Stimulated activated CD4-positive, alpha-beta T cell treated with anti-CD3 and anti-CD28 coated beads, Interleukin-2, amount 100 ng/mL, for 4 hours (primary cell): Measurements from ENCODE around the gene TSPEAR.

ENCODE experiments used
- DNase-seq: peaks from one replicate; pipeline ENCODE4 v3.0.0-alpha.2; 2020; ENCODE audit warnings: low read depth

Gene TSPEAR

DNA sequence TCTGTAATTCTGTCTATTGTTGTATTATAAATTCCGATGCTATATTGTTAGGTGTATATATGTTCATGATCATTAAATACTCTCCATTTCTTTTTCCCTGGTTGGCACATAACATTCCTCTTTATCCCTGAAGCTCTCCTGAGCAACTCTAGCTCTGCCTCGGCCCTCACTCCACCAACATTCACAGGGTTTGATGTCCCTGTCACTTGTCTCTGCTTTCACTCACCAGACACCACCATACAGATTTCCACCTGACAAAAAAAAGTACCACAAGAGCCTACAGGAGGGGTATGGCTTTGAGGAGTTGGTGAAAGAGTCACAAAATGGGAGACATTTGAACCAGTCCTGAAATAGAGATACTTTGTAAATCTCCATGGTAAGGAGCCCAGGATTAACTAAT lies 8.8 kb upstream of the TSPEAR start:
- no peak for DNase-seq

DNA sequence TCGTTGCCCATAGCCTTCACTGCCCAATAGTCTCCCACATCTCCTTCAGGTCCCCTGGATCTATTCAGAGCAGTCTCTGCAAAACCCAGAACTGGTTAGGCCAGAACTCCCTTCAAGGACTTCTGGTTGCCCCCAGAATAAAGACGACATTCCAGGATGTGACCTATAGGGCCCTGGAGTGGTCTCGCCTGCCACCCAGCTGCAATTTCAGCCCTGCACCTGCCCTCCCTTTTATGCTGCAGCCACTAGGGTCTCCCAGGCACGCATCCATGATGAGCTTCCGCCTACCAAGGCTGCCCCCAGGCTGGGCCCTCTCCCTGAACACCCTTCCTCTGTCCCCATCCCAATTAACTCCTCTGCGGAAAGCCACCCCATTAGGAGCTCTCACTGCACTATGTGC lies 7.2 kb upstream of the TSPEAR start:
- DNase-seq, result no peak

DNA sequence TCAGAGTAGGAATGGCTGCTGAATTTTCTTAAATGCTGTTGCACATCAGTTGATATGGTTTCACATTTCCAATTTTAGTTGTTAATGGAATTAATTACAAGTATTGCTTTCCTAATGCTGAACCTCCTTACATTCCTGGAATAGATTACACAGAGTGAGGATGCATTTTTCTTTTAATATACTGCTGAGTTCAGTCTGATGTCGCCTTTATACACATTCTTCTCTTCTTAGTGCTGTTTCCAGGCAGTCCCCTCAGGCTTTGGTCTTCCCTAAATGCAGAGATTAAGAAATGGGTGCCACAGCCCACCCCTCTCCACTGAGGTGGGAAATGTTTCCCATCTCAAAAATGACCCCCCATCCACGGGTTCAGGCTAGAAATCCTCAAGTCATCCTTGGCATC lies 6.7 kb upstream of the TSPEAR start:
- DNase-seq, result no peak

DNA sequence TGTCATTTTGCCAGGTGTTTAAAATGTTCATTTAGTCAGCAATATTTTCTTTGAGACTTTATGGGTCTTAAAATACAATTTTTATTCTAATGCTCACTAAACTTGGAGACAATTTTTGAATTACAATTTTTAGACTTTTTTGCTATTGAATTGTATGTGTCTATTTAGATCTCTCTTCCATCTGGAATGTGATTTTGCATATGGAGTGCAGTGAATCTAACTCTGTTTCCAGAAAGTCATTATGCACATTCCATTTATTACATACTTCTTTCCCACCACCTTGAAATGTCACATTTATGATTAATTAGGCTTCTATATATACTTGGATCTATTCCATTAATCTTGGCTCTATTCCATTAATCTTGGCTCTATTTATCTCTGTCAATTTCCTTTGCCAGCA lies 5.6 kb upstream of the TSPEAR start:
- DNase-seq, result no peak

DNA sequence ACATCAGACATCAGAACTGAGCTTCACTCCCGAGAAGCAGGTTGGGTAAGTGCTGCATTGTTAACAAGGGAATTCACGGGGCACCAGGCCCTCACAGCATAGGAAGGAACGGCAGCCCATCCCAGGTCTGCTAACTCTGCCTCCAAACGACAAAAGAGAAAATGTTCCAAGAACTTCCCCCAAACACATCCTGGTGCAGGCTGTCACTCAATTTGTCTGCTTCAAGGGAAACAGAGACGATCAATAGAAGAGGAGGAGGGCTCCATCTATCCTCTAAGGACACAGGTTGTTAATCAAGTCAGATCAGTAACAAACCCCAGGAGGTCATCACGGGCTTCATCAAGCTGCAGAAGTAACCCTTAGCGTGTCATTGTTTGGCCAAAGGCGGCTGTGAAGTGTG lies 3.5 kb upstream of the TSPEAR start:
- DNase-seq, result no peak

DNA sequence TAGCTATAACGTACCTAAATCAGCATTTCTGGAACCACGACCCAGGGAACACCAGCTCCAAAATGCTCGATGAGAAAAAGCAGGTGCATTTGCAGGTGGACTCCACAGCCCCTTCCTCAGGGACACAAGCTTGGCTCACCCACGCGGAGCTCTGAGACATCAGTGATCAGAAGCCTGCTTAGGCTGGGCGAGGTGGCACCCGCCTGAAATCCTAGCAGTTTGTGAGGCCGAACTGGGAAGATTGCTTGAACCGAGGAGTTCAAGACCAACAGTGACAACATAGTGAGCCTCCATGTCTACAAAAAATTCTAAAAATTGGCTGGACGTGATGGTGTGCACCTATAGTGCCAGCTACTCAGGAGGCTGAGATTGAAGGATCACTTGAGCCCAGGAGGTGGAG lies 2.5 kb upstream of the TSPEAR start:
- no peak for DNase-seq

DNA sequence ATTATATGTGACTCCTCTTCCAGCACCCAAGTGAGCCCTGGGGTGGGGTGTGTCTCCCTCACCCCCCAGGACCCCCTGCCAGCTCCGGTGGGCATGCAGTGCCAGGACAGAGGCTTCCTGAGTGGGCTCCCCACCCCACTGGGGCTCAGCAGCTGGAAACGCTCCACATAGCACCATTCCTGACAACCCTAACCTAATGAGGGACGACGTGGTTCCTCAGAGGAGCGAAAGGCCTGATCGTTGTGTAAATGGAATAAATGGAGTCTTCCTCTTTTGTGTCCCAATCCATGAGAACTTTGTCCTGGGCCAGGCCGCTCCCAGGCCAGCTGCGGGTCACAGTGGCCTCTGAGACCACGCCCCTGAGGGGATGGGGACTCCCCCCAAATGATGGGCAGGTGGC lies 1.8 kb upstream of the TSPEAR start:
- DNase-seq, result no peak

DNA sequence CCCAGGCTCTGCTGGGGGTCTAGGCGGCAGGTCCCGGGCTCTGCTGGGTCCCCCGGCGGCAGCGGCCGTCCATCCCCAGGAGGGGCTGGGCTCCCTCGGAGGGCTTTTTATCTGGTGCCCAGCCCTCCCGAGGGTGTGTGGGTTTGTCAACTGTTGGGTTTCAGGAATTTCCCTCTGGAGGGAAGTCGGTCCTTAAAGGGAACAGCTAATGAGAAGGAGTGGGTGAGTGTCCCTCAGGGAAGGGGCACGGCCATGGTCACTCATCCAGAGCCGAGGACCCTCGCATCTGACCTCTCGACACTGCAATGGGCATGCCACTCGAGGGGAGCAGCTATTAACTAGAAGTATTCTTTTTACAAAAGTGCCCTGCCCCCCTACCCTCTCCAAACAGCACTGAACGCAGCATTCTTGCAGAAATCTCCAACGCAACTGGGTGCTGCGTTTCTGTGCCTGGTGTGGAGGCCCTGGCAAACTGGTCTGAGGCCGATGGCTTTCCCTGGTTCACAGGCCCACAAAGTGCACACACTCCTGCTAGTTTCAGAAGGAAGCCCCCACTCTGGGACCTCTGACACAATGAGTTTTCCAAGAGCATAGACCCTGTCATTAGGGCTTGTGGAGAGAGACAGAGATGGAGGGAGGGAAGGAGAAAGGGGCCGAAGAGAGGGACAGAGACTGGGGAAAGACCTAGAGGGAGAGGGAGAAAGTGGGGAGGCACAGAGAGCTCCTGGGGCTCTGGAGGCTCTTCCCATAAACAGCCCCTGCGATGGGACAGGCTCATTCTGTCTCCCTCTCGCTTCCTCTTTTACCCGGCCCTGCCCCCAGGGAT lies 1.0 kb upstream of the TSPEAR start:
- DNase-seq, result no peak

DNA sequence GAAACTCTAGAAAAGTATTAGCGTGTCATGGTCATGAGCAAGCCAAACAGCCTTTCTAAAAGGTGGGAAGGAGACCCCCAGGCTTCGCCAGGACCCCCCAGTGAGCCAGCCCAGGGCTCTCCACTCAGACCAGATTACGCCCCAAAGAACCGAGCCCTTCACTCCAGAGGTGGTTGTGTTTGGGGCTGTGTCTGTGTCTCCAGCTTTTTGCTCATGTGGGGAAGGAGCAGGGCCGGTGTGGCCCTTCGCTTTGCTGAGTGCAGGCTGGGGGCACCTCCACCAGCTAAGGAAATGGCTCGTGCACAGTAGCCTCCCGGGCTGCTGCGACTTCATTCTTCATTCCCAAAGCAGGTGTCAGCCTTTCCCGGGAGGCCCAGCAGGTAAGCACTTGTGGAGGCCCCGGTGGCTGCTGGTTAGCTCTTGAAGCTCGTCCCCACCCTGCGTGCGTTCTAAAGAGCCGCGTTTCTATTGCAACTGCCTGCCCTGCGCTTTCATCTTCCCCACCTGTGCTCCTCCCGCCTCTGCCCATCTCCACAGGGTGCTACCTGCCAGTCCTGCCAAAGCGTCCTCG lies 531 bp downstream of the TSPEAR start:
- DNase-seq, result no peak

DNA sequence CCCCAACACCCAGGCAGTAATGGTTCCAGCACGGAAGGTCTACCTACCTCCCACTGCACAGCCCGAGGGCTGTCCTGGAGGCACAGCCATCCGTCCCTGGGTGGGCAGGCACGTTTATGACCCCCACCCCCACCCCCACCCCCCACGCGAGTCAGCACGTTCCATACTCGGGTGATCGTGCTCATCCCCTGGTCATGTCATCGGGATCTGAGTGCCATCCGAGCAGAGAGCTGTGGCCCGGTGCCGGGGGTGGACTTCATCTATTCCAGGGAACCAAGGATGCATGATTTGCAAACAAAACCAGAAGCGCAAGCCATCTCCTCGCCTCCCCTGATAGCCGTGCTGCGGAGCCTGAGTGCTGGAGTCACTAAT lies 1.1 kb downstream of the TSPEAR start:
- no peak for DNase-seq

DNA sequence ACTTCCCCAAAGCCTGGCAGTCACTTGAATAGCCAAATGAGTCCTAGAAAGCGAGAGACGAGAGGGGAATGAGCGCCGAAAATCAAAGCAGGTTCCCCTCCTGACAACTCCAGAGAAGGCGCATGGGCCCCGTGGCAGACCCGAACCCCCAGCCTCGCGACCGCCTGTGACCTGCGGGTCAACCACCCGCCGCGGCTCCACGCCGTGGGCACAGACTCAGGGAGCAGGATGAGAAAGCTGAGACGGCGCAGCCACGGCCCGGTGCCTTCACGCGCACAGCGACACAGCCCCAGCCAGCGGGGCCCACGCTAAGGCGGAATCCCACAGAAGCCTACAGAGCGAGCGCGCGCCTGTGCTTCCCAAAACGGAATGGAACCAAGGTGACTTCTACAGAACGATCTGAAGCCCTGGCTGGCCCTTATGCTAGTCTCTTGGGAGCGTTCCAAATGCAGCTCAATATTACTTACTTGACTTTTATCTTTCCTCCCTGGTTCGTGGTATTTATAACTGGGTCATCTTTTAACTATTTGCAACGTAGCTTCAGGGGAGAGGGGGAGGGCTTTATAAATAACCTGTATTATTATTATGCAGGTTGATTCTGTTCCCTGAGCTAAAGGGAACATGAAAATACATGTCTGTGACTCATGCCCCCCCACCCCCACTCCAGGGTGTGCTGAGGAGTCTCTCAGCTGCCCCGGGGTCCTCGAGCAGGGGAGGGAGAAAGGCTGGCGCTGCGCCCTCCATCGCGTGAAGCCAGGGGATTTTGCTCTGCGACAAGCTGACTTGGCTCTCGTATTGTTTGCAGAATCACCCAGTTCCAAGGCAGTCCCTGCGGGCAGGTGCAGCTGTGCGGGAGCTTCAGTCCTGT lies 1.7 kb downstream of the TSPEAR start:
- DNase-seq, result peak; percentile 33

DNA sequence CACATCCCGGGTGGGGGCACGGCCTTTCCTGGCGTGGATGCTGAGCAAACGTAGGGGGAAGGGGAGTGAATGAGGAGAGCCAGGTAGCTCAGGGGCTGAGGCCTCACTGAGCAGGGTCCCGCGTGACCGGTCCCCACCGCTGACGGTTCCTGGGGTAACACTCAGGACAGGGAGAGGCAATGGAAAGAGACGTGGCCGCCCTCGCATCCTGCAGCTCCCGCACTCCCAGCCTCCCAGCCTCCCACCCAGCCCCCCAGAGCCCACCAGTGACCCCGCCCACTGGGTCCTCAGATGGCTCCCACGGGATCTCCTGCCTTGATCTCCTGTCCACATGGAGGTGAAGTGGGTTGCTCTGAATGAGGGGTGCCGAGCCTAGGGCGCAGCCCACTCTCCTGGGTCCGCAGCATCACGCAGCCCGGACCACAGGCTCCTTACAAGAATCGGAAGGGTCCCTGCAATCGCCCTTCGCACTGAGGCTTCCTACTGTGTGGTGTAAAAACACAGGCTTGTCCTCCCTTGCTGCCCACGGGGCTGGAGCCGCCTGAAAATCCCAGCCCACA lies 2.4 kb downstream of the TSPEAR start:
- no peak for DNase-seq

DNA sequence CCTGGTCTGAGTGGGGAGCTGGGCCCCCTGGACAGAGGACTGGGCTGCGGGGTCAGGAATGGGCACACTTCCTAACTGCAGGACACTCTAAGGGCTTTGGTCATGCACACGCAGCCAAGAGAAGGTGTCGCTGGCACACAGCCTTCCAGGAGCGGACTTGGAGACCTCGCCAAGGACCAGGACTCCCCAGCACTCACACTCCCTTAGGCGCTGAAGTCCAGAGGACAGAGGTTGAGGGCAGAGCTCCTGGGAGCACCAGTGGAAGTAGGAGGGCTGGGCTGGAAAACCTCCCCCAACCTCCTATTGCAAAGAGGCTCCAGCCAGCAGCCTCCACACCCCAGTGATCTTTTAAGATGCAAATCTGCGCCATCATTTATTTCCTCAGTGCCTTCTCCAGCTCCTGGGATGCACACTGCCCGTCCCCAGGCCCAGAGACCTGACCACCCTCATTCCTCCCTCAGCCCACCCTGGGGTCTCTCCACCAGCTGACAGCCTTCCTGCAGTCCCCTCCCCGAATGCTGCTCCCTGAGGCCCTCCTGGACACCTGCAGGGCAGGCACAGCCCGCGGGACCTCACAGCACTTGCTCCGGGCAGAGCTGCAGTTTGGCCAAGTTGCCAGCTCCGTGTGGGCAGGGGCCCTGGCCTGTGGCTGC lies 3.0 kb downstream of the TSPEAR start:
- DNase-seq, result no peak

DNA sequence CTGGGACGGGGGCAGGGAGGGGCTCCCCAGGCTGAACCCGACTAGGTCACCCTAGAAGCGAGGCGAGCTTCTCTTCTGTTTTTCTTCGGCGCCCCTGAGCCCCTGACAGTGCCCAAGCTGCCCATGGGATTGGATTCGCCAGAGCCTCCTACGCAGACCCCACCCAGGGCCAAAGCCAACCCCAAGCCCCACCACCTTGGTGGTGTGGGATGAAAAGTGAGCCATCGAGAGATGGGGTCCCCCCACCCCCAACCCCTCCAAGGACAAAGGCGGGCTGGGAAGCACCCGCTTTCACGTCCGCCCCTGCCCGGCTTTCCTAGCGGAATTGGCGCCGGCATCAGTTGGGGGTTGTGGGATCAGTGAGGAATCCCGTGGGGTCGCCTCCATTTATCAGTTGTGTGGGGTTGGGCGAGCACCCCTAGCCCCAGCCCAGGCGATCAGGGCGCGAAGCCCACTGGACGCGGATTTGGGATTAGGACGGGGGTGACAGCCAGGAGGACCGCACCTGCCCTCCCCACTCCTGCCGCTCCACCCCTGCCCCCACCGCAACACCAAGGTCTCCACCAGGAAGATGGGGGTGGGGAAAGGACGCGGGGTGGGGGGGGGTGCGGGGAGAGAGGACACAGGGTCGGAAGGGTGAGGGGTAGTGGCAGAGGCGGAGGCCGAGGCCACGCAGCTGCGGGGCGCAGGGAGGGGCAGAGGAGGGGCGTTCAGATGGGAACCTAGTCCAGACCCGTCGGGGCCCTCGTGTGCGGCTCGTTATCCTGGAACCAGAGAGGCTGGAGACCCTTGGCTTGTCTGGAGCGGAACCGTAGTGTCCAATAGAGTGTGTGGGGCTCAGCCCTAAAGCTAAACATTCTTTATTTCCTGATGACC lies 4.4 kb downstream of the TSPEAR start:
- no peak for DNase-seq

DNA sequence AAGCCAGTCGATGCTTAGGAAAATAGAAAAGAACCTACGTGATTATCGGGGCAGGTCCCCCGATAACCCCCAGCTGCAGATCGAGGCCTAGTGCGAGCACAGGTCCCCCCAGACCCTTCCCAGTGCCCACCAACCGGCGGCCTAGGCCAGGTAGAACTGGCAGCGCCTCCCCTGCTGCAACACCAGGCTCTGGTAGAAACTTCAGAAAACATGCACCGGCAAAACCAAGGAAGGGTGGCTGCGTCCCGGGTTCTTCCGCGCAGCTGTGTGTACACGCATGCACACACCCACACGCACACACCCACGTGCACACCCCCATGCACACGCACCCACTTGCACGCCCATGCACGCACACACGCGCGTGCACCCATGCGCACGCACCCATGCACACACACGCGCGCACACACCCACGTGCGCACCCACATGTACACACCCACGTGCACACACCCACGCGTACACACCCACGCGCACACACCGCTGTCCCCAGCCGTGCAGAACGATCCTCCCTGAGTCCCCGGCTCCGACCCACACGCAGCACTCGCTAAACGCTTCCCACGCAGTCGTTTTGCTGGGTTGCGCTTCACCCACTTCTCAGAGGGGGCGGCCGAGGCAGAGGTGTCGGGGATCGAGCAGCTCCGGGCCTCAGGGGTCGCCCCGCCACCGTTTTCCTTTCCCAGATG lies 5.2 kb downstream of the TSPEAR start:
- no peak for DNase-seq

DNA sequence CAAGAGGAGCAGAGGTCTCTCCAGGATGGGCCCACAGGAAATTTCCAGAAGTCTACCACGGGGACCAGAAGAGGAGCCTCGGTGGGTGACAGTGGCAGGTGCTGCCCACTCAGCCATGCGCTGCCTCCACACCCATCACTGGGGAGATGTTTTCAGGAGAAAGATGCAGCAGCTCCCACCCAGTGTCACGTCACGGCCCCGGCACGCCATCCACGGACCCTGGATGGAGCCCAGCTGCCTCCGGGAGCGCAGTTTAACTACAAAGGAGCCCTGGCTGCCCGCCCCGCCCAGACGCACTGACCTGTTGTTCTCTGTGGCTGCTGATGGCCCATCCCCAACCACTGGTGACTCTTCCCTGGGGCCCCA lies 6.8 kb downstream of the TSPEAR start:
- no peak for DNase-seq

DNA sequence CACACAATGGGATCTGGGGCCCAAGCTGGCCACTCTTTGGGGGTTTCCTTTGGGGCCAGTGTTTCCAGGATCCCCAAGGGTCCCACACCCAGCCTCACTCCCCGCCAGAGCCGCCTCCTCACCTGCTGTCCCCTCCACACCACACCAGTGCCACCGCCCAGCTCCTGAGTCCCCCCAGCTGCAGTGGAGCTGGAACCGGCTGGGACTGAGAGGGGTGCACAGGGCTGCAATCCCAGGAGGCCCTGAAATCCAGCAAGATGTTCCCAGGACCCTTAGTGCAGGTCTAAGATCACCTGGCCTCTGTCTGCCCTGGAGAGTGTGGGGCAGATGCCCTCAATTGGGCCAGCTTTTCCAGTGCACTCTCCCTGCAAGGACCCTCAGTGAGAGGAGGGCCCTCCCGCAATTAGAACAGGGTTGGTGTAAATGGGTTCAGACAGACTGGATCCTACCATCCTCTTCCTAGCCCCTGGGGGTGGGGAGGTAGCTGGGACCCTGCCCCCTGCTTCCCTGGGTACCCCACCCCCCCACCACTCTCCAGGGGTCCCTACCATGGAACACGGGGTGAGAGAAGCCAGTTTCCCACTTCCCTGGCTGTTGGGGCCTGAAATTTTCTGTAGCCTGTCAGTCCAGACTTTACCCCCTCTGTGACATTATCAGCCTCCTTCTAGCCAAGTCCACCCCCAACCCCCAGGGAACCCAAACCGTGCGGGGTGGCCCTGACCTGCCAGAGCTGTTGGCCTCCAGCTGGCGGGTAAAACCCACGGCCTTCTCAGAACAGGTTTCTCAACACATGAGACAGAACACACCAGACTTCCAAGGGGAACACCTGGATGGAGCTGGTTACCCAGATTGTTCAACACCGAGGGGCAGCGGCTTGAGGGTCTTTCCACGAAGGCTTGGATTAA lies 7.4 kb downstream of the TSPEAR start:
- DNase-seq, result no peak

DNA sequence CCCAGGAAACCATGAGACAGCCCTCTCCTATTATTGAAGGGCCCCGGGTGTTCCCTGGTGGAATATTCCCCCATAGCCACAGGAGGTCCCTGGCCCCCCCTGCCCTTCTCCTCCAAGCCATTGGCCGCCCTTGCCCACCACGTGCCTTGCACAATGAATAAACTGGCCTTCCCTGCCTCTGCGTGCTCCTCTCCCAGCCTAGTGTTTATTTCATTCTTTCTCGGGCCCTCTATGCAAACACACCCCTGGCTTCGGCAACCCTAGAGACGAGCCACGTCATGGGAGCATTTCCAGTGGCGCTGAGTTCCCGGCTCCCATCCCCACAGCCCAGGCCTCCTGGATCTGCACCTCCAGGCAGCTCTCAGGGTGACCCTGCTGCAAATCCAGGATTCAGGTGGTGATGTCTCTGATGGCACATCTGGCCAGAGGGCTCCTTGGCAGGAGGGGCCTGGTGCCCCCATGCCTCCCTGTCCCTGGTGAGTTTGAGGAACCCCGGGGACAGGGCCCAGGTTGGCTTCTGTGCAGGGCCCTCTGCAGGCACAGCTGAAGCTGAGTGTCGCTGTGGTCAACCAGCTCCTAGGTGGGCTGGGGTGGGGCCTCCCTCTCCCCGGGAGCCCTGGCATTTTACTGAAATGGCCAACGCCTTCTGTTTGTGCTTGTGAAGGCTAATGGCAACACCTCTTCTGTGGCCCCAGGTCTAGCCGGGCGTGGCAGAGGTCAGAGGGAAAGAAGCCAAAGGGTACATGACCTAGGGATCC lies 8.2 kb downstream of the TSPEAR start:
- no peak for DNase-seq
